OCI-LY1 (cell line): Measurements from ENCODE around the gene RNF38.

Experiments
- H2AFZ ChIP-seq: fragments of 200-600 bp; sonication (generic), shearing (Covaris generic); 2 replicates; pipeline ENCODE4 v1.6.0; 2014; ENCODE audit warnings: antibody characterized with exemption, mild to moderate bottlenecking, low read length
- H3F3A ChIP-seq: fragments of 200-600 bp; sonication (generic), shearing (Covaris generic); 2 replicates; pipeline ENCODE4 v1.6.0; 2014; ENCODE audit warnings: mild to moderate bottlenecking, antibody characterized with exemption, low read length, moderate library complexity; ENCODE audit not compliant: insufficient read depth
- H3K27ac ChIP-seq: fragments of 200-600 bp; sonication (generic); 2 replicates; pipeline ENCODE4 v1.5.1; 2014; ENCODE audit warnings: low read length, mixed run types, mild to moderate bottlenecking, low read depth; ENCODE audit not compliant: poor library complexity, severe bottlenecking
- H3K27me3 ChIP-seq: fragments of 200-600 bp; sonication (generic); 2 replicates; pipeline ENCODE4 v1.6.0; 2014; ENCODE audit warnings: antibody characterized with exemption, mild to moderate bottlenecking, low read length, moderate library complexity; ENCODE audit not compliant: insufficient read depth
- H3K36me3 ChIP-seq: fragments of 200-600 bp; sonication (generic); 2 replicates; pipeline ENCODE4 v1.6.1; 2014; ENCODE audit warnings: mild to moderate bottlenecking, antibody characterized with exemption, low read length, moderate library complexity, mixed read lengths; ENCODE audit not compliant: insufficient read depth
- H3K4me1 ChIP-seq: fragments of 200-600 bp; sonication (generic); 2 replicates; pipeline ENCODE4 v1.5.1; 2014; ENCODE audit warnings: mild to moderate bottlenecking, low read length, moderate library complexity; ENCODE audit not compliant: insufficient read depth, severe bottlenecking
- H3K4me2 ChIP-seq: fragments of 200-600 bp; sonication (generic), shearing (Covaris generic); 2 replicates; pipeline ENCODE4 v1.6.1; 2014; ENCODE audit warnings: low read length
- H3K4me3 ChIP-seq: fragments of 200-600 bp; sonication (generic); 2 replicates; pipeline ENCODE4 v1.5.1; 2014; ENCODE audit warnings: low read length, low read depth, mild to moderate bottlenecking, mixed read lengths; ENCODE audit not compliant: poor library complexity, severe bottlenecking
- H3K79me2 ChIP-seq: fragments of 200-600 bp; shearing (Covaris generic); 2 replicates; pipeline ENCODE4 v1.6.1; 2016; ENCODE audit warnings: mixed run types, low read length, mixed read lengths; ENCODE audit not compliant: insufficient read depth
- H3K9ac ChIP-seq: fragments of 200-600 bp; sonication (generic), shearing (Covaris generic); 2 replicates; pipeline ENCODE4 v1.6.1; 2014; ENCODE audit warnings: mild to moderate bottlenecking, low read length, mixed read lengths
- H3K9me2 ChIP-seq: fragments of 200-600 bp; sonication (generic), shearing (Covaris generic); 2 replicates; pipeline ENCODE4 v1.6.1; 2014; ENCODE audit warnings: low read depth, mild to moderate bottlenecking, low read length, mixed read lengths
- H3K9me3 ChIP-seq: fragments of 200-600 bp; shearing (Covaris generic); 2 replicates; pipeline ENCODE4 v1.6.1; 2014; ENCODE audit warnings: low read length, mixed read lengths
- H4K20me1 ChIP-seq: fragments of 200-600 bp; sonication (generic), shearing (Covaris generic); 2 replicates; pipeline ENCODE4 v1.6.0; 2016; ENCODE audit warnings: mild to moderate bottlenecking, low read length; ENCODE audit not compliant: insufficient read depth
- EZH2 ChIP-seq: fragments of 200-600 bp; sonication (generic), shearing (Covaris generic); IDR thresholded peaks from 2 replicates; pipeline ENCODE4 v1.8.0; 2017; ENCODE audit warnings: borderline replicate concordance, mixed run types, mild to moderate bottlenecking, antibody characterized with exemption, low read length, moderate library complexity, mixed read lengths
- TF ChIP-seq, protein P1 (sequence below): fragments of 200-600 bp; sonication (generic), shearing (Covaris generic); IDR thresholded peaks from 2 replicates; pipeline ENCODE4 v1.5.1; 2017; ENCODE audit warnings: mild to moderate bottlenecking, antibody characterized with exemption, low read length, moderate library complexity, mixed read lengths

Gene RNF38

DNA sequence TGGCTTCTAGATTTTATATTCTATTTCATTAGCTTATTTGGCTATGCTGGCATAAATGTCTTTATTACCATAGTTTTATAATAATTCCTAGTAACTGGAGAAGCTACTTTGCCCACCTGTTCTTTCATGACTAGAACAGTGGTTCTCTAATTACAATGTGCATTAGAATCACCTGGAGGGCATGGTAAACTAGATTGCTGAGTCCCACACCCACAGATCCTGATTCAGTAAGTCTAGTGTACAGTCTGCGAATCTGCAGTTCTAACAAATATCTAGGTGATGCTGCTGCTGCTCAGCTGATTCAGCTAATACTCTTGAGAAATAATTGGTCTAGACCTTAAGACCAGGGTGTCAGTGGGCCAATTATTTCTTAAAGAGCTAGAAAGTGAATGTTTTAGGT, 35.5 kb downstream of the RNF38 start:
- H3K79me2 ChIP-seq, result no peaks in the 10 kb centered on the region
- no peak overlapping the region for H3K27ac ChIP-seq
- no peaks in the 10 kb centered on the region for H4K20me1 ChIP-seq
- H3K9me3 ChIP-seq, result no peaks in the 10 kb centered on the region
- no peak overlapping the region for H3K4me2 ChIP-seq
- H3K4me3 ChIP-seq, result no peak overlapping the region
- no peaks in the 10 kb centered on the region for H3K4me1 ChIP-seq
- no peak for TF ChIP-seq EZH2
- TF ChIP-seq, protein P1, sequence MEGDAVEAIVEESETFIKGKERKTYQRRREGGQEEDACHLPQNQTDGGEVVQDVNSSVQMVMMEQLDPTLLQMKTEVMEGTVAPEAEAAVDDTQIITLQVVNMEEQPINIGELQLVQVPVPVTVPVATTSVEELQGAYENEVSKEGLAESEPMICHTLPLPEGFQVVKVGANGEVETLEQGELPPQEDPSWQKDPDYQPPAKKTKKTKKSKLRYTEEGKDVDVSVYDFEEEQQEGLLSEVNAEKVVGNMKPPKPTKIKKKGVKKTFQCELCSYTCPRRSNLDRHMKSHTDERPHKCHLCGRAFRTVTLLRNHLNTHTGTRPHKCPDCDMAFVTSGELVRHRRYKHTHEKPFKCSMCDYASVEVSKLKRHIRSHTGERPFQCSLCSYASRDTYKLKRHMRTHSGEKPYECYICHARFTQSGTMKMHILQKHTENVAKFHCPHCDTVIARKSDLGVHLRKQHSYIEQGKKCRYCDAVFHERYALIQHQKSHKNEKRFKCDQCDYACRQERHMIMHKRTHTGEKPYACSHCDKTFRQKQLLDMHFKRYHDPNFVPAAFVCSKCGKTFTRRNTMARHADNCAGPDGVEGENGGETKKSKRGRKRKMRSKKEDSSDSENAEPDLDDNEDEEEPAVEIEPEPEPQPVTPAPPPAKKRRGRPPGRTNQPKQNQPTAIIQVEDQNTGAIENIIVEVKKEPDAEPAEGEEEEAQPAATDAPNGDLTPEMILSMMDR, result no peak
- H3K9ac ChIP-seq, result no peak overlapping the region
- H3K36me3 ChIP-seq, result peaks cover 61% of the 10 kb centered on the region
- H3K9me2 ChIP-seq, result no peaks in the 10 kb centered on the region
- H3F3A ChIP-seq, result no peaks in the 10 kb centered on the region
- H2AFZ ChIP-seq, result no peak overlapping the region
- no peaks in the 10 kb centered on the region for H3K27me3 ChIP-seq

DNA sequence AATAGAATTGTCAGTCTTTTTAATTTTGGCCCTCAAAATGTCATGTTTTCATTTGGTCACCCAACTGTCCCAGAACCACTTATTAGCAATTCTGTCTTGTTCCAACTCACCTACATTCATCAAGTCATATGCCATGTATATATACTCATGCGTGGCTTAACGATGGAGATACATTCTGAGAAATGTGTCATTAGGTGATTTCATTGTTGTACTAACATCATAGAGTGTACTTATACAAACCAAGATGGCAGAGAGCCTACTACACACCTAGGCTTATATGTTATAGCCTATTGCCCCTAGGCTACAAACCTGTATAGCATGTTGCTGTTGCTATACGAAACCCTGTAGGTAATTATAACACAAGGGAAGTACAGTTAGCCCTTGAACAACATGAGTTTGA, 36.6 kb downstream of the RNF38 start:
- H3K4me1 ChIP-seq, result no peaks in the 10 kb centered on the region
- H3K4me2 ChIP-seq, result no peak overlapping the region
- H4K20me1 ChIP-seq, result no peaks in the 10 kb centered on the region
- no peaks in the 10 kb centered on the region for H3F3A ChIP-seq
- H2AFZ ChIP-seq, result no peak overlapping the region
- no peaks in the 10 kb centered on the region for H3K9me3 ChIP-seq
- TF ChIP-seq, protein P1, result no peak
- no peak for TF ChIP-seq EZH2
- H3K27me3 ChIP-seq, result no peaks in the 10 kb centered on the region
- peaks cover 50% of the 10 kb centered on the region for H3K36me3 ChIP-seq
- H3K27ac ChIP-seq, result no peak overlapping the region
- H3K9ac ChIP-seq, result no peak overlapping the region
- H3K79me2 ChIP-seq, result no peaks in the 10 kb centered on the region
- no peaks in the 10 kb centered on the region for H3K9me2 ChIP-seq
- H3K4me3 ChIP-seq, result no peak overlapping the region

DNA sequence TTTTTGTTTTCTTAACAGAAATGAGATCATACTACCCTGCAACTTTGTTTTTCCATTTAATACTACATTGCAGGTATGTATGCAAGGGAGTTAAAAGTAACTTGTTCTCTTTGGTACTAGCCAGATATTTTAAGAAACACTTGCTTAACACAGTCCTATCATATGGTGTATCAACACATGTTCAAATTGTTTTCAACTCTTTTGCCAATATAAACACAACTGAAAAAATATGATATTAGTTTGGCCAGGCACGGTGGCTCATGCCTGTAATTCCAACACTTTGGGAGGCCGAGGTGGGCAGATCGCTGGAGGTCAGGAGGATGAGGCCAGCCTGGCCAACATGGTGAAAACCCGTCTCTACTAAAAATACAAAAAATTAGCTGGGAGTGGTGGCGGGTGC, 41.6 kb downstream of the RNF38 start:
- no peaks in the 10 kb centered on the region for H3K27me3 ChIP-seq
- H2AFZ ChIP-seq, result no peak overlapping the region
- H4K20me1 ChIP-seq, result no peaks in the 10 kb centered on the region
- H3K36me3 ChIP-seq, result peaks cover 54% of the 10 kb centered on the region
- H3F3A ChIP-seq, result no peaks in the 10 kb centered on the region
- H3K4me1 ChIP-seq, result no peaks in the 10 kb centered on the region
- no peaks in the 10 kb centered on the region for H3K9me2 ChIP-seq
- no peak overlapping the region for H3K4me2 ChIP-seq
- no peaks in the 10 kb centered on the region for H3K79me2 ChIP-seq
- H3K4me3 ChIP-seq, result no peak overlapping the region
- H3K27ac ChIP-seq, result no peak overlapping the region
- TF ChIP-seq, protein P1, result no peak
- TF ChIP-seq EZH2, result no peak
- H3K9ac ChIP-seq, result no peak overlapping the region
- H3K9me3 ChIP-seq, result no peaks in the 10 kb centered on the region
